ENCODE measurements around the gene DEFB126. TPM values are rescaled to one million over a fixed set of nuclear protein-coding genes. Genes with fewer than 3 reads are reported as not detected.

Gene DEFB126
- total and polyA plus RNA-seq, 10 donors: not detected

- Histone ChIP-seq H3K4me1 (no peaks in the 10 kb centered on the region), H3K27ac (no peak overlapping the region), H3K27me3 (replicated peaks in 1 of 7) (peaks cover 0 to 40% (median 0%) of the 10 kb centered on the region in 7 donors), H3K9me3 (peaks cover 0 to 9% (median 0%) of the 10 kb centered on the region in 8 donors), H3K4me3 (no peak overlapping the region), H3K36me3 (no peaks in the 10 kb centered on the region)
- DNase-seq: no peak
- 79 to 94% (median 87%) methylated on average over 11 of the region's 11 CpGs for WGBS, 5 donors
- TF ChIP-seq POLR2A (IDR thresholded peaks at IDR 0.05) (no peak), CTCF (IDR thresholded peaks at IDR 0.05 in 8 of 11, conservative IDR thresholded peaks at IDR 0.05 in 3 of 11) (peak in 1 of 11 experiments; percentile 25)
- intact Hi-C loops (cut with DNase I; ENCODE audit: low total_unique reads): no loop called here
These were observed 4.5 kb upstream of the DEFB126 start for GRCh38 chr20:137668-138490.

- Histone ChIP-seq H3K4me3 (no peak overlapping the region), H3K27me3 (replicated peaks in 1 of 7) (peaks cover 0 to 49% (median 0%) of the 10 kb centered on the region in 7 donors), H3K9me3 (no peaks in the 10 kb centered on the region), H3K36me3 (no peaks in the 10 kb centered on the region), H3K4me1 (no peaks in the 10 kb centered on the region), H3K27ac (no peak overlapping the region)
- intact Hi-C loops (cut with DNase I; ENCODE audit: low total_unique reads): loop anchor here (2.0 kb wide), 1 partner anchor 77 kb away; no protein-coding TSS in a partner anchor
- no peak for DNase-seq
- WGBS, 5 donors: 55 to 69% (median 60%) methylated on average over 2 of the region's 2 CpGs
- TF ChIP-seq CTCF (IDR thresholded peaks at IDR 0.05 in 8 of 11, conservative IDR thresholded peaks at IDR 0.05 in 3 of 11): no peak
- TF ChIP-seq POLR2AphosphoS5 (IDR thresholded peaks at IDR 0.05): no peak
- TF ChIP-seq POLR2A (IDR thresholded peaks at IDR 0.05): no peak
These were observed 3.5 kb downstream of the DEFB126 start for GRCh38 chr20:145877-146276.

- 83 to 93% (median 90%) methylated on average over 1 of the region's 1 CpG for whole genome bisulfite sequencing, 5 donors
These were observed 9.7 kb downstream of the DEFB126 start for GRCh38 chr20:152131-152530.

More at GRCh38 chr20:152131-152530, 9.7 kb downstream of the DEFB126 start:
- H3K9me3 ChIP-seq: no peaks in the 10 kb centered on the region
- no peaks in the 10 kb centered on the region for H3K4me1 ChIP-seq
- DNase-seq: no peak
- TF ChIP-seq CTCF (IDR thresholded peaks at IDR 0.05 in 8 of 11, conservative IDR thresholded peaks at IDR 0.05 in 3 of 11) (no peak), POLR2A (IDR thresholded peaks at IDR 0.05) (no peak), POLR2AphosphoS5 (IDR thresholded peaks at IDR 0.05) (no peak)
- no peaks in the 10 kb centered on the region for H3K36me3 ChIP-seq
- no peak overlapping the region for H3K4me3 ChIP-seq
- no peak overlapping the region for H3K27ac ChIP-seq
- intact Hi-C loops (cut with DNase I; ENCODE audit: low total_unique reads): no loop called here
- peaks cover 0 to 21% (median 0%) of the 10 kb centered on the region in 7 donors for H3K27me3 ChIP-seq (replicated peaks in 1 of 7)
